DMS 273 treated with DMSO at 0.1 percent for 48 hours (cell line): Measurements from ENCODE around the gene TSPAN5.
A peak's percentile ranks its signal among the peaks of the same experiment; 100 is the strongest.

Experiments used
- DNase-seq: peaks from one replicate; lab custom pipeline; 2025; lab: John Stamatoyannopoulos, UW

The TSPAN5 gene

DNA sequence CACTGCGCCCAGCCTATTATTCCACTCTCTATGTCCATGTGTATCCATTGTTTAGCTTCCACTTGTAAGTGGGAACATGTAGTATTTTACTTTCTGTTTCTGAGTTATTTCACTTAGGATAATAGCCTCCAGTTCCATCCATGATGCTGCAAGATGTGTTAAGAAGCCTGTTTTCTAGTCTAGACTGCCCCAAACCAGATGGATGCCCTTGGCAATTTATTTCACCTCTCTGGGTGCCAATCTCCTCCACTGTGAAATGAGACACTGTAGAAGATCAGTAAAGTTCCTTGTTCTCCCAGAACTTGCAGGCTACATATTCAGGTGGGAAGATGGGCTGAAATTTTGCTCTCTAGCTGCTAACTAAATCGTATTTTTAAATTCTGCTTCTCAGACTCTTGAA, 72.8 kb downstream of the TSPAN5 start:
- DNase-seq = no peak

DNA sequence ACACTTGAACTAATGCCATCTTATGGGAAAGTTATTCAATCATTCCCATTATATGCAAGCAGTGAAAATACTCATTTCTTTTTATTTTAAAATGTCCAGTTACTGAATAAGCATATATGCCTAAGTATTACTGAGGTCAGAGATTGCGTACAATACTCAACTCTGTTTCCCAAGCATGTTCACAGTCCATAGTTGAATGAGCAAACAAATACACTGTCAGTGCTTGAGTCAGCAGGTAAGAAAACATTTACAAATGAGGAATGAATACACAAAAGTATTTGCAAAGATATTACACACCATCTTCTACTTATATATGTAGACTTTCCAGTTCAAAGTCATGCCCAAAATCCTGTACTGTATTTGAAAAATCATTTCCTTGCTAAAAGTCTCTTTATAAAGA, 74.1 kb downstream of the TSPAN5 start:
- no peak for DNase-seq

DNA sequence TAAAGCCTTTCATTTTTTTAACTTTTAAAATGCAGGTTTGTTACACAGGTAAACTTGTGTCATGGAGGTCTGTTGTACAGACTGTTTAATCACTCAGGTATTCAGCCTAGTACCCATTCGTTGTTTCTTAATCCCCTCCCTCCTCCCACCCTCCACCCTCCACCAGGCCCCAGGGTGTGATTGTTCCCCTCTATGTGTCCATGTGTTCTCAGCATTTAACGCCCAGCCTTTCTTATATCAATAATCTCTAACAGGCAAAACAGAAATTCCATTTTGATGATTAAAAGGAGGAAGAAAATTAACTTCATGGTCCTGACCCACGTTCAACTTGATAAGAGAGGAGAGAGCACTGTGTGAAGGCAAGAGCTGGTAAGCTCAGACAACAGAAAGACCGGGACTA, 75.1 kb downstream of the TSPAN5 start:
- no peak for DNase-seq

GRCh38 chr4:98581126-98581525, 77.3 kb downstream of the TSPAN5 start:
- DNase-seq = no peak

DNA sequence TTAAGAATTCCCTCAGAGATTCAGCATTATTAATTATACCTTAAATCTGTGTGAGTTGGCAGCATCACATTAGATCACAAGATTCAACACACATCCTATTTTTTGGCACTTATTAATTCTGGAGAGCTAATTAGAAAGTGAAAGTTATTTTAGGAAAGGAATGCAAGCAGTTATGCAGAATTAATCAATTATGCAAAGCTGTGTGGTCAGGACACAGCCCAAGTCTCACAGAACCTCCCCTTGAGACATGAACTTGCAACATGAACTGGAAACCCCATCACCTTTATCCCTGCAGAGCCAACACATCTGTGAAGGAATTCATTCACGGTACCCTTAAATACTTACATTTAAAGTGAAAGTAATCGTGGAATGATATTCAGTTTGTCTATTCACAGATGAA, 80.5 kb downstream of the TSPAN5 start:
- no peak for DNase-seq

DNA sequence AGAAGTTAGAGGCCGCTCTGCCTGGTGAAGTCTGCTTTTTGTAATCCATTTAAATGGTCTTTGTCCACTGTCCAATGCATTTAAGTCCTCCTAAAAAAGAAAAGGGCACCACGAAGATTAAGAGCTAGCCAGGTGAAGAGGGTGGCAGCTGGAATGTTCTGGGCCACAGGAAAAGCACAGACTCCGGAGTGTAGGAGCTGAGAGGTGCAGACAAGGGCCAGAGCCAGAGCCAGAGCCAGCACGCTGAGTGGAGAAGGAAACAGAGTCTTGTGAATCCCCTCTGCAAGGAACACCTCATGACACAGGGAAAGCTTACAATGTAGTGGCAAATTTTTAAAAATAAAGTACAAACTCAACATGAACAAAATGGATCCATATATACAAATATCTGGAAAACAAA, 83.6 kb downstream of the TSPAN5 start:
- DNase-seq = no peak

GRCh38 chr4:98573791-98574190, 84.6 kb downstream of the TSPAN5 start:
- no peak for DNase-seq

- DNase-seq = peak; percentile 96
These were observed 85.7 kb downstream of the TSPAN5 start for GRCh38 chr4:98572697-98573096.

DNA sequence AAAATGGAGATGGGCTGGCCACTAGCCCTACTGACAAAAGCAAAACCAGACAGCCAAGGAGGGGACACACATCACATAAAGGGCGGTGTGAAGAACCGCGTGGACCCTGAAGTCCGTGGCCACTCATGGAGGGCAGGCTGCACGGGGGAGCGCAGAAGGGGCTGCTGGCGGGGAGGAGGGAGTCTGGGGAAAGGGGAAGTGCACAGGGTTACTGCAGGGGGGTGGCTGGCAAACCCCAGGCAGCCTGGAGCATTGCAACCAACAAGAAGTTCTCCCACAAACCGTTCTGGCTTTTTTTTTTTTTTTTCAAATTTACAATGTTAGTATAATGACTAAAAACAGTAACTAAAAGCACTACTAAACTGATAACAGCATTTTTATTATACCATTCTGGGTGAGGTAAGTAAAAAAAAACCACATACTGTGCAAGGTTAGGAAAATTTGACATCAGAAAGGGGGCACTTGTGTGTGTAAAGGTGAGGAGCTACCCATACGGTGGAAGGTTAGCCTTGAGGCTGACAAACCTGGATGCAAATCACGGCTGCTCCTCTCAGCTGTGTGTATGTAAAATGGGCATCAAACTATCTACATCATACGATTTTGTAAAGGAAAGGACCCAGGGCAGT, 87.1 kb downstream of the TSPAN5 start:
- no peak for DNase-seq

- no peak for DNase-seq
These were observed 88.1 kb downstream of the TSPAN5 start for GRCh38 chr4:98570151-98570797.

DNA sequence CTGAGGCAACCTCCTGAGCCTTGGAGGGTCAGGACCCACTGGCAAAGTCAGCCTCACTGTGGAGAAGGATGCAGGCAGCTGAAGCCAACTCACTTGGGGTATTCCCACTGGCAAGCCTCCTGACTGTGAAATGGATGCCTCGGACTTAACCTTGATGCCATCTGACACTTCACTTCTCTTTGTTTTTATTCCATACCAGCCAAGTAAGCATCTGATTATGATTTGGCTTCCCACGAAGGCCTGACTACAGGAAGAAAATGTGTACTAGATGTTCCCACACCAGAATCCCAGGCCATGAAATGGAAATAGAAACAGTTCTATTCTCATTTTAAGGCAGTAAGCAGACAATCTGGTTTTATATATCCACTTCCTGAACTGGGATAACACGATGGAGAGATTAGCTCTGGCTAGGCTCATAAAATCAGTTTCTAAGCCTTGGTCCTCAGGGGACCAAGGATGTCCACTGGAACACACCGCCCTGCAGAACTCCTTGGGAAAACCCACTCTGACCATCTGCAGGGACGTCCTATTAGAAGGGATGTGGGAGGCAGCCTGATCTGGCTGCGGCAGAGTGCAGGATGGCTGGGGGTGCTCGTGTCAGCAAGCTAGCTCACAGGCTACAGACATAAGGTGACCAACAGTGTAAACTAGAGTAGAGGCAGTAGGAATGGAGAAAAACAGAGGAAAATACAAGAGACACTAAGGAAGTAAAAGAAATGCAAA, 89.3 kb downstream of the TSPAN5 start:
- peak; percentile 39 for DNase-seq

DNA sequence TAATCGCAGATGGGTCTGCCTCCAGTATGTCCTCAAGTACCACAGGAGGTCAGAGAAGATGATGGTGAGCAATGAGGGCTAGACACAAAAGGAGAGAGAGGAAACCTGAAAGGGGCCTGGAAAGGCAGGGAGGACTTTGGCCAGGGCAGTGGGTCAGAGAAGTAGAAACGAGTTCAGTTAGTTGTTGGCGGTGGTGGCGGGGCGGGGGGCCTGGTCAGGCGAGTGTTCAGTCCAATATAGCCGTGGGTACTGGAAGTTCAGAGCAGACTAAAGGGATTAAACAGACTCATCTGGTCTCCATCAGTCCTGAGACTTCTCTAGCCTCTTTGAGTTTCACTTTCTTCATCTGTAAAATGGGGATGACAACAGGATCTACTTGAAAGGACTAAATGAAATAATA, 90.8 kb downstream of the TSPAN5 start:
- DNase-seq = no peak

GRCh38 chr4:98566361-98567008, 91.9 kb downstream of the TSPAN5 start:
- peak; percentile 41 for DNase-seq

GRCh38 chr4:98565681-98566301, 92.6 kb downstream of the TSPAN5 start:
- DNase-seq = peak; percentile 32

GRCh38 chr4:98564852-98565251, 93.6 kb downstream of the TSPAN5 start:
- DNase-seq = no peak

DNA sequence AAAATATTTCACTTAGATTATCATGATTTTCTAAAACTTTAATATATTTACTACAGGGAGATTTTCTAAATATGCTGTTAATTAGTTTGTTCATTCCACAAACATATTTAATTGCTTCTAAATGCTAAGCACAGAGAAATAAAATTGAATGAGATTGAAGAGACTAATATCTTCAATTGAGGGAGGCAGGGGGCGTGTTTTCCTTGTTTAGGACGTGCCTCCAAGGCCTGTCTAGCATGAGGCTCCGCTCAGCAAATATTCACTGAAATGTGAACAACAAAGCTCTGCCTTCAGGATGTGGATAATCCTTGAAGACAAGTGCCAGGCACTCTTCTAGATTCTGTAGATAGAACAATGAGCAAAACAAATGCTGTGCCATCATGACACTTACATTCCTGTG, 98.1 kb downstream of the TSPAN5 start:
- DNase-seq = no peak

GRCh38 chr4:98558471-98559169, 99.8 kb downstream of the TSPAN5 start:
- no peak for DNase-seq

- DNase-seq = peak; percentile 73
These were observed 101.1 kb downstream of the TSPAN5 start for GRCh38 chr4:98557194-98557892.

DNA sequence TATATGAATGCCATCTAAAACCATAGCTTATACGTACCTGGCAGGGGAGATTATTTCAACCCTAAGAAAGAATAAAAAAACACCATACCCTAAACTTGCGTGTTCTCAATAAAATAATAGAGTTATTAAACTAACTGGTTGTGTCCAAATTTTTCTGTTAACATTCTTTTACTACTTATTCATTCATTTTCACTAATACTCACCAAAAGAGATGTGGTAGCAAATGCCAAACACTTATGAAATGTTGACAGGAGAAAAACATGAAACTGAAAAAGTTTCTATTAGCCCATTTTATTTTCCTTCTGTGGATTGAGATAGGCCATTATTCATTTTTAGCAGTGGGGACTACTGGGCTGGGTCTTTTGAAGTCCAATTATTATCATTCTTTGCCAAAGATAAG, 102.0 kb downstream of the TSPAN5 start:
- DNase-seq = no peak

DNA sequence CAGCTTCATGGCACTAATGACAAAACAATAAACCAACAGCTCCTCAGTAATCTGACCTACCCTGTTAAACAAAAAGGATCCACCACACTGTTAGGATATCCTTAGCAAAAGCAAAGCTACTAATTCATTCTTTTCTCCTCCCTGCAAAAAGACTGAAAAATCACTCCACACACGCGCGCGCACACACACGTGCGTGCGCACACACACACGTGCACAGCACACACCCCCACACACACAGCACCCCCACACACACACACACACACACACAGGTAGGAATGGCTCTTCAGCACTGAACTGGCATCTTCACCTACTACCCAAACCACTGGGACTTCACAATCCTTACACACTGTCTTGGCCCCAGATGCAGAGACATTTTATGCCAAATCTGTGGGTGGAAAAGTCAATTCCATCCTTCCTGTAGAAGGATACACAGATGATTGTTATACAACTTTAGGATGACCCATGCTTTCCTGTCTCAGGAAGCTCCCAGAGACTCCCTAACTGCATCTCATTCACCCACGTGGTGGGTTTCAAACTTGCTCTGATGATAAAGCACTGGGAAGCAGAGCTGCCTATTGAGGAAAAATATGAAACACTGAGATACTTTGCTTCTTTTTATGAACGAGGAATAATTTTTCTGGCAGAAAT, 102.5 kb downstream of the TSPAN5 start:
- DNase-seq = no peak
